ENCODE measurements around the gene SCAND1.

Gene SCAND1

GRCh38 chr20:35918021-35918420, 36.3 kb downstream of the SCAND1 start:
- DNase-seq (ENCODE audit: low read depth) = no peak
- no peak overlapping the region for H3K4me3 ChIP-seq (ENCODE audit: low read length)
- TF ChIP-seq, protein P1, sequence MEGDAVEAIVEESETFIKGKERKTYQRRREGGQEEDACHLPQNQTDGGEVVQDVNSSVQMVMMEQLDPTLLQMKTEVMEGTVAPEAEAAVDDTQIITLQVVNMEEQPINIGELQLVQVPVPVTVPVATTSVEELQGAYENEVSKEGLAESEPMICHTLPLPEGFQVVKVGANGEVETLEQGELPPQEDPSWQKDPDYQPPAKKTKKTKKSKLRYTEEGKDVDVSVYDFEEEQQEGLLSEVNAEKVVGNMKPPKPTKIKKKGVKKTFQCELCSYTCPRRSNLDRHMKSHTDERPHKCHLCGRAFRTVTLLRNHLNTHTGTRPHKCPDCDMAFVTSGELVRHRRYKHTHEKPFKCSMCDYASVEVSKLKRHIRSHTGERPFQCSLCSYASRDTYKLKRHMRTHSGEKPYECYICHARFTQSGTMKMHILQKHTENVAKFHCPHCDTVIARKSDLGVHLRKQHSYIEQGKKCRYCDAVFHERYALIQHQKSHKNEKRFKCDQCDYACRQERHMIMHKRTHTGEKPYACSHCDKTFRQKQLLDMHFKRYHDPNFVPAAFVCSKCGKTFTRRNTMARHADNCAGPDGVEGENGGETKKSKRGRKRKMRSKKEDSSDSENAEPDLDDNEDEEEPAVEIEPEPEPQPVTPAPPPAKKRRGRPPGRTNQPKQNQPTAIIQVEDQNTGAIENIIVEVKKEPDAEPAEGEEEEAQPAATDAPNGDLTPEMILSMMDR (conservative IDR thresholded peaks at IDR 0.05; ENCODE audit: low read length) = no peak

DNA sequence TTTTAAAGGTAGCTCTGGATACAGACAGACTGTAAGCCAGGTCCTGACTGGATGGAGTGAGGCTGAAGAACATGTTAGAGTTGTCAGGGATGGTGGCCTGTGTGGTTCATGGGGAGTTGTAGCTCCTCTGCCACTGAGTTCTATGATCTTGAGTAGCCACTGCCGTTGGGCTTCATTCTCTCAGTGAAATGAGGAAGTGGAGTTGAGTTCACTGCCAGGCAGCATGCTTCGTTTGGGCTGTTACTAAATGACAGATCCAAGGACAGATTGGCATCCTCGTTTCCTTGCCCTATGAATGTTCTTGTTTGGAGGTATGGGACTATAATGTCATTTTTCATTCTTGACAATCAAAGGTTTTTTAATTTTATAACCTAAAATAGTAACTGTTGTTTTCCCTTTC, 37.2 kb downstream of the SCAND1 start:
- TF ChIP-seq, protein P1 (conservative IDR thresholded peaks at IDR 0.05; ENCODE audit: low read length) = no peak
- H3K4me3 ChIP-seq (ENCODE audit: low read length) = no peak overlapping the region
- no peak for DNase-seq (ENCODE audit: low read depth)

GRCh38 chr20:35912881-35913280, 41.4 kb downstream of the SCAND1 start:
- no peak for DNase-seq (ENCODE audit: low read depth)
- no peak overlapping the region for H3K4me3 ChIP-seq (ENCODE audit: low read length)
- TF ChIP-seq, protein P1 (conservative IDR thresholded peaks at IDR 0.05; ENCODE audit: low read length) = no peak

DNA sequence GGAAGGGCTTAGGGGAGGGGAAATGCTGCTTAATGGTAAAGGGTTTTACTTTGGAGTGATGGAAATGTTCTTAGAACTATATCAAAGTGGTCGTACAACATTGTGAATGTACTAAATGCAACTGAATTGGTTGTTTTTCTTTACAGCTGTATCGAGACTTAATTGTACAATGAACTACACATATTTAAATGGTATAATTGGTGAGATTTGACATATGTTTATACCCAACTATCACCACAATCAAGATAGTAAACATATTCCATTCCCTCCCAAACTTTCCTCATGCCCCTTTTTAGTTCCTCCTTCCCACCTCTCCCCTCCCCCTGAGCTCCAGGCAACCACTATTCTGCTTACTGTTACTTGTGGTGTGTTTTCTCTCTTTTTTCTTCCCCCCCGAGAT, 44.0 kb downstream of the SCAND1 start:
- no peak for DNase-seq (ENCODE audit: low read depth)
- no peak overlapping the region for H3K4me3 ChIP-seq (ENCODE audit: low read length)
- TF ChIP-seq, protein P1 (conservative IDR thresholded peaks at IDR 0.05; ENCODE audit: low read length) = no peak

DNA sequence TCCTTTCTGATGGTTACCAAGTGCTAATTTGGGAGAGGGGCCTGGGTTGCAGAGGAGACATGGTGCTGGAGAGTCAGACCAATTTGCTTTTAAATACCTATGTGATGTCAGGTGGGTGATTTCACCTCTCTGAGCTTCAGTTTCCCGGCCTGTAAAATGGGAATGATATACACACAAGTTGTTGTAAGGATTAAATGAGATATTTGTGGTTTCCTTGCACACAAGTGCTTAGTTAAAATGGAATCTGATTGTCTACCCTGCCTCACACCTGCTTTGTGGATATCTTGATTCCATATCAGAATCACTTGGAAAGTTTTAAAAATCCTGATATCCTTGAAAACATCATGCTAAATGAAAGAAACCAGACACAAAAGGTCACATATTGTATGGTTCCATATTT, 44.5 kb downstream of the SCAND1 start:
- TF ChIP-seq, protein P1 (conservative IDR thresholded peaks at IDR 0.05; ENCODE audit: low read length) = no peak
- H3K4me3 ChIP-seq (ENCODE audit: low read length) = no peak overlapping the region
- DNase-seq (ENCODE audit: low read depth) = no peak

DNA sequence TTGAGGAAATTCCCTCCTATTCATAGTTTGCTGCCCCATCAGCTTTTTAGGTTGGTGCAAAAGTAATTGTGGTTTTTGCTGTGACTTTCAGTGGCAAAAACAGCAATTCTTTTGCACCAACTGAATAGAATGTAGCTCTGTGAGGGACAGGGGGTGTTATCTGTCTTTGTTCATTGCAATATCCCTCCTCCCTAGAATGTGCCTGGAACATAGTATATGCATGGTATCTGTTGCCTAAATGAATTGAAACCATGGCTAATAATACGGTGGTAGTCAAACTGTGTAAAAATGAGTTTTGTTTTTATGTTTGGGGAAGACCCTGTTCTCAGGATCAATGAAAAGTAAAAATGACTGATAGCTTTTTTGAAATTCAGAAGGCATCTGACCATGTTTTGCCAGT, 45.1 kb downstream of the SCAND1 start:
- H3K4me3 ChIP-seq (ENCODE audit: low read length) = no peak overlapping the region
- TF ChIP-seq, protein P1 (conservative IDR thresholded peaks at IDR 0.05; ENCODE audit: low read length) = no peak
- DNase-seq (ENCODE audit: low read depth) = no peak

GRCh38 chr20:35908007-35908406, 46.3 kb downstream of the SCAND1 start:
- TF ChIP-seq, protein P1 (conservative IDR thresholded peaks at IDR 0.05; ENCODE audit: low read length) = no peak
- no peak overlapping the region for H3K4me3 ChIP-seq (ENCODE audit: low read length)
- DNase-seq (ENCODE audit: low read depth) = no peak

Measured in AG10803 (cell line).